GM23338 (cell line): ENCODE measurements around the gene DTX4. TPM values are rescaled to one million over a fixed set of nuclear protein-coding genes. Genes with fewer than 3 reads are reported as not detected.
"Not testable (repeated sequence)": the region's sequence is repeated elsewhere in the genome, so short reads cannot be mapped to it uniquely, and the experiment has no call there.

Source experiments
- ATAC-seq: fragments of 200-7000 bp; cut with Tn5 transposase; 3 replicates; pipeline ENCODE4 v1.9.1; 2020
- DNase-seq: peaks from one replicate; pipeline ENCODE4 v3.0.0-alpha.2; 2015; ENCODE audit warnings: low spot score
- H2AFZ ChIP-seq: fragments of 200-600 bp; sonication (generic); 2 replicates; pipeline ENCODE4 v1.8.0; 2016; ENCODE audit warnings: antibody characterized with exemption, mild to moderate bottlenecking, moderate library complexity
- H3F3A ChIP-seq: fragments of 200-600 bp; sonication (generic); replicated peaks from 2 replicates; pipeline ENCODE4 v1.8.0; 2017; ENCODE audit warnings: antibody characterized with exemption, mixed run types, low read depth
- H3K27ac ChIP-seq: fragments of 200-600 bp; sonication (generic); 2 replicates; pipeline ENCODE4 v1.6.1; 2016; ENCODE audit warnings: low read depth
- H3K27me3 ChIP-seq: fragments of 200-600 bp; sonication (generic); 2 replicates; pipeline ENCODE4 v1.8.0; 2016; ENCODE audit warnings: mild to moderate bottlenecking, mixed run types, moderate library complexity; ENCODE audit not compliant: insufficient read depth
- H3K36me3 ChIP-seq: fragments of 200-600 bp; sonication (generic); 2 replicates; pipeline ENCODE4 v1.8.0; 2016; ENCODE audit warnings: mild to moderate bottlenecking; ENCODE audit not compliant: insufficient read depth
- H3K4me1 ChIP-seq: fragments of 200-600 bp; sonication (generic); 2 replicates; pipeline ENCODE4 v1.8.0; 2016; ENCODE audit warnings: mild to moderate bottlenecking, moderate library complexity; ENCODE audit not compliant: insufficient read depth
- H3K4me2 ChIP-seq: fragments of 200-600 bp; sonication (generic); 2 replicates; pipeline ENCODE4 v1.7.1; 2017; ENCODE audit warnings: mixed run types
- H3K4me3 ChIP-seq: fragments of 200-600 bp; sonication (generic); 2 replicates; pipeline ENCODE4 v1.6.1; 2016; ENCODE audit warnings: mixed run types
- H3K79me2 ChIP-seq: fragments of 200-600 bp; sonication (generic); replicated peaks from 2 replicates; pipeline ENCODE4 v1.8.0; 2017; ENCODE audit warnings: mild to moderate bottlenecking; ENCODE audit not compliant: insufficient read depth
- H3K9me2 ChIP-seq: fragments of 200-600 bp; sonication (generic); 2 replicates; pipeline ENCODE4 v1.8.0; 2017; ENCODE audit not compliant: insufficient read depth
- H4K20me1 ChIP-seq: fragments of 200-600 bp; sonication (generic); replicated peaks from 2 replicates; pipeline ENCODE4 v1.8.0; 2017; ENCODE audit warnings: mild to moderate bottlenecking; ENCODE audit not compliant: insufficient read depth
- H3K27ac Mint-ChIP-seq: 2 replicates; pipeline ENCODE4 v1.8.0; 2020; ENCODE audit warnings: inconsistent platforms, mild to moderate bottlenecking, moderate library complexity, mixed read lengths
- H3K27me3 Mint-ChIP-seq: 3 replicates; pipeline ENCODE4 v1.8.0; 2022; ENCODE audit warnings: low read depth, mild to moderate bottlenecking, moderate library complexity, mixed read lengths, inconsistent platforms; ENCODE audit not compliant: insufficient read depth, poor library complexity
- H3K36me3 Mint-ChIP-seq: 3 replicates; pipeline ENCODE4 v1.8.0; 2021; ENCODE audit warnings: low read depth, mild to moderate bottlenecking, inconsistent platforms, moderate library complexity, mixed read lengths
- H3K4me1 Mint-ChIP-seq: 3 replicates; pipeline ENCODE4 v1.8.0; 2020; ENCODE audit warnings: mild to moderate bottlenecking, inconsistent platforms, mixed read lengths
- H3K4me3 Mint-ChIP-seq: 3 replicates; pipeline ENCODE4 v1.8.0; 2021; ENCODE audit warnings: moderate library complexity, mild to moderate bottlenecking, inconsistent platforms, mixed read lengths
- H3K9me3 Mint-ChIP-seq: 3 replicates; pipeline ENCODE4 v1.8.0; 2020; ENCODE audit warnings: moderate library complexity, mild to moderate bottlenecking, inconsistent platforms, mixed read lengths
- JUNB ChIP-seq: IDR thresholded peaks from one replicate; pipeline ENCODE4 v1.6.1; 2016; ENCODE audit warnings: antibody characterized with exemption; ENCODE audit not compliant: unreplicated experiment
- NANOG ChIP-seq: IDR thresholded peaks from 2 replicates; pipeline ENCODE4 v1.6.1; 2016; ENCODE audit warnings: antibody characterized with exemption, borderline replicate concordance
- POLR2AphosphoS5 ChIP-seq: IDR thresholded peaks from 2 replicates; pipeline ENCODE4 v1.6.1; 2016; ENCODE audit warnings: antibody characterized with exemption, low read depth
- STAT1 ChIP-seq: IDR thresholded peaks from one replicate; pipeline ENCODE4 v1.6.1; 2016; ENCODE audit warnings: antibody characterized with exemption; ENCODE audit not compliant: unreplicated experiment
- ZNF114 ChIP-seq: fragments of 250-450 bp; sonication (Bioruptor Pico); IDR thresholded peaks from 2 replicates; pipeline ENCODE4 v1.5.0; 2020; ENCODE audit warnings: mild to moderate bottlenecking, moderate library complexity
- polyA plus RNA-seq: library from polyadenylated mRNA; unstranded; fragments of >200 nt; fragmentation: Nextera tagmentation; extraction: Ambion mirVana; gene quantifications from 2 replicates; pipeline ENCODE4 v1.2.1, GENCODE V29; 2016
- total RNA-seq: library from RNA; depleted of rRNA; stranded (reverse); fragments of >200 nt; shearing (Covaris generic); gene quantifications from 2 replicates; pipeline ENCODE4 v1.2.3, GENCODE V29; 2014
- TF ChIP-seq, protein P1 (sequence below): IDR thresholded peaks from one replicate; pipeline ENCODE4 v1.6.1; 2018; ENCODE audit warnings: antibody characterized with exemption; ENCODE audit not compliant: unreplicated experiment
- TF ChIP-seq, protein P2 (sequence below): IDR thresholded peaks from 2 replicates; pipeline ENCODE4 v1.6.1; 2016; ENCODE audit warnings: antibody characterized with exemption

Gene DTX4
- total and polyA plus RNA-seq, 2 experiments from 2014 or later = 4.2 to 14.7 TPM

DNA sequence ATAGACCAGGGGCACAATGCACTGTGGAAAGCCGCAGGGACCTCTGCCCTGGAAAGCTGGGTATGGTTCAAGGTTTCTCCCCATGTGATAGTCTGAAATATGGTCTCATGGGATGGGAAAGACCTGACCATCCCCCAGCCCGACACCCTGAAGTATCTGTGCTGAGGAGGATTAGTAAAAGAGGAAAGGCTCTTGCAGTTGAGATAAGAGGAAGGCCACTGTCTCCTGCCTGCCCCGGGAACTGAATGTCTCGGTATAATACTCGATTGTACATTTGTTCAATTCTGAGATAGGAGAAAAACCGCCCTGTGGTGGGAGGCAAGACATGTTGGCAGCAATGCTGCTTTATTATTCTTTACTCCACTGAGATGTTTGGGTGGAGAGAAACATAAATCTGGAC, 35.4 kb upstream of the DTX4 start:
- peaks cover 41% of the 10 kb centered on the region for H3K36me3 Mint-ChIP-seq

DNA sequence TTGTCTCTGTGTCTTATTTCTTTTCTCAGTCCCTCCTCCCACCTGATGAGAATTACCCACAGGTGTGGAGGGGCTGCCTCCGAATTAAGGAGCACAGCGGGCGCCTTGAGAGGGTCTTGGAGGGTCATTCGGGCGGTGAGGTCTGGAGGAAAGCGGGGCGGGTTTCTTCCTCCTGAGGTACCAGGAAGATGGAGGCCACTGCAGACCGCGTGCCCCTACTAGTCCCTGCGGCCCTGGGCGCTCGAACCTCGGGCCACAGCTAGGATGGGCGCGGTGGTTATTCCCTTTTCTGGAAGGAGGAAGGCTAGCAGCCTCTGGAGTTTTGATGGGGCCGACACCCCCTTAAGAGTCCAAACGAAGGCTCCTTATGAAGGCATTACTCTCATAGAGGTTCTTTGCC, 34.7 kb upstream of the DTX4 start:
- Histone ChIP-seq H4K20me1 (no peaks in the 10 kb centered on the region), H3K79me2 (no peaks in the 10 kb centered on the region), H3F3A (peaks cover 2% of the 10 kb centered on the region; the same call in 1 of the 2 replicates), H3K9me2 (no peaks in the 10 kb centered on the region), H3K4me1 (peaks cover 10% of the 10 kb centered on the region), H2AFZ (no peak overlapping the region), H3K27ac (no peak overlapping the region), H3K27me3 (no peaks in the 10 kb centered on the region), H3K36me3 (peaks cover 8% of the 10 kb centered on the region), H3K4me2 (no peak overlapping the region), H3K4me3 (no peak overlapping the region)
- peaks cover 5% of the 10 kb centered on the region; the same call in 2 of the 3 replicates for H3K4me1 Mint-ChIP-seq
- TF ChIP-seq ZNF114 (CRISPR knock-in tag) (no peak), POLR2AphosphoS5 (no peak), JUNB (no peak), STAT1 (no peak), NANOG (no peak)
- TF ChIP-seq, protein P1, sequence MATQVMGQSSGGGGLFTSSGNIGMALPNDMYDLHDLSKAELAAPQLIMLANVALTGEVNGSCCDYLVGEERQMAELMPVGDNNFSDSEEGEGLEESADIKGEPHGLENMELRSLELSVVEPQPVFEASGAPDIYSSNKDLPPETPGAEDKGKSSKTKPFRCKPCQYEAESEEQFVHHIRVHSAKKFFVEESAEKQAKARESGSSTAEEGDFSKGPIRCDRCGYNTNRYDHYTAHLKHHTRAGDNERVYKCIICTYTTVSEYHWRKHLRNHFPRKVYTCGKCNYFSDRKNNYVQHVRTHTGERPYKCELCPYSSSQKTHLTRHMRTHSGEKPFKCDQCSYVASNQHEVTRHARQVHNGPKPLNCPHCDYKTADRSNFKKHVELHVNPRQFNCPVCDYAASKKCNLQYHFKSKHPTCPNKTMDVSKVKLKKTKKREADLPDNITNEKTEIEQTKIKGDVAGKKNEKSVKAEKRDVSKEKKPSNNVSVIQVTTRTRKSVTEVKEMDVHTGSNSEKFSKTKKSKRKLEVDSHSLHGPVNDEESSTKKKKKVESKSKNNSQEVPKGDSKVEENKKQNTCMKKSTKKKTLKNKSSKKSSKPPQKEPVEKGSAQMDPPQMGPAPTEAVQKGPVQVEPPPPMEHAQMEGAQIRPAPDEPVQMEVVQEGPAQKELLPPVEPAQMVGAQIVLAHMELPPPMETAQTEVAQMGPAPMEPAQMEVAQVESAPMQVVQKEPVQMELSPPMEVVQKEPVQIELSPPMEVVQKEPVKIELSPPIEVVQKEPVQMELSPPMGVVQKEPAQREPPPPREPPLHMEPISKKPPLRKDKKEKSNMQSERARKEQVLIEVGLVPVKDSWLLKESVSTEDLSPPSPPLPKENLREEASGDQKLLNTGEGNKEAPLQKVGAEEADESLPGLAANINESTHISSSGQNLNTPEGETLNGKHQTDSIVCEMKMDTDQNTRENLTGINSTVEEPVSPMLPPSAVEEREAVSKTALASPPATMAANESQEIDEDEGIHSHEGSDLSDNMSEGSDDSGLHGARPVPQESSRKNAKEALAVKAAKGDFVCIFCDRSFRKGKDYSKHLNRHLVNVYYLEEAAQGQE = no peak
- TF ChIP-seq, protein P2, sequence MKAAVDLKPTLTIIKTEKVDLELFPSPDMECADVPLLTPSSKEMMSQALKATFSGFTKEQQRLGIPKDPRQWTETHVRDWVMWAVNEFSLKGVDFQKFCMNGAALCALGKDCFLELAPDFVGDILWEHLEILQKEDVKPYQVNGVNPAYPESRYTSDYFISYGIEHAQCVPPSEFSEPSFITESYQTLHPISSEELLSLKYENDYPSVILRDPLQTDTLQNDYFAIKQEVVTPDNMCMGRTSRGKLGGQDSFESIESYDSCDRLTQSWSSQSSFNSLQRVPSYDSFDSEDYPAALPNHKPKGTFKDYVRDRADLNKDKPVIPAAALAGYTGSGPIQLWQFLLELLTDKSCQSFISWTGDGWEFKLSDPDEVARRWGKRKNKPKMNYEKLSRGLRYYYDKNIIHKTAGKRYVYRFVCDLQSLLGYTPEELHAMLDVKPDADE = no peak
- peaks cover 34% of the 10 kb centered on the region for H3K36me3 Mint-ChIP-seq
- H3K27ac Mint-ChIP-seq = no peak overlapping the region
- ATAC-seq = no peak
- peaks cover 23% of the 10 kb centered on the region for H3K9me3 Mint-ChIP-seq
- peaks cover 2% of the 10 kb centered on the region for H3K27me3 Mint-ChIP-seq
- DNase-seq = no peak
- no peak overlapping the region for H3K4me3 Mint-ChIP-seq

More for the DNA sequence above, 35.4 kb upstream of the DTX4 start:
- ATAC-seq, H3K27ac ChIP-seq, H3K4me3 ChIP-seq, H3K27ac Mint-ChIP-seq, H3F3A ChIP-seq, H3K27me3 ChIP-seq, H3K4me2 ChIP-seq, H2AFZ ChIP-seq, DNase-seq, H3K4me1 ChIP-seq, H3K9me2 ChIP-seq, H3K4me3 Mint-ChIP-seq, H3K79me2 ChIP-seq, H4K20me1 ChIP-seq, H3K4me1 Mint-ChIP-seq, H3K27me3 Mint-ChIP-seq: not testable (repeated sequence)
- peaks cover 30% of the 10 kb centered on the region for H3K9me3 Mint-ChIP-seq
- H3K36me3 ChIP-seq = peaks cover 12% of the 10 kb centered on the region
